GM19035 (cell line): ENCODE measurements around the gene RTN4RL1.
"Not testable (repeated sequence)": the region's sequence is repeated elsewhere in the genome, so short reads cannot be mapped to it uniquely, and the experiment has no call there.

Experiments
- ATAC-seq: cut with Tn5 transposase; IDR thresholded peaks from one replicate; pipeline ENCODE4 v1.9.1; 2021; ENCODE audit not compliant: unreplicated experiment

Gene RTN4RL1

GRCh38 chr17:2025622-2026309 is 632 bp upstream of the RTN4RL1 start:
- no peak for ATAC-seq

- no peak for ATAC-seq
These were observed 438 bp downstream of the RTN4RL1 start for GRCh38 chr17:2024572-2025219.

- ATAC-seq: no peak
These were observed 1.2 kb downstream of the RTN4RL1 start for GRCh38 chr17:2023692-2024571.

- no peak for ATAC-seq
These were observed 1.9 kb downstream of the RTN4RL1 start for GRCh38 chr17:2023256-2023655.

DNA sequence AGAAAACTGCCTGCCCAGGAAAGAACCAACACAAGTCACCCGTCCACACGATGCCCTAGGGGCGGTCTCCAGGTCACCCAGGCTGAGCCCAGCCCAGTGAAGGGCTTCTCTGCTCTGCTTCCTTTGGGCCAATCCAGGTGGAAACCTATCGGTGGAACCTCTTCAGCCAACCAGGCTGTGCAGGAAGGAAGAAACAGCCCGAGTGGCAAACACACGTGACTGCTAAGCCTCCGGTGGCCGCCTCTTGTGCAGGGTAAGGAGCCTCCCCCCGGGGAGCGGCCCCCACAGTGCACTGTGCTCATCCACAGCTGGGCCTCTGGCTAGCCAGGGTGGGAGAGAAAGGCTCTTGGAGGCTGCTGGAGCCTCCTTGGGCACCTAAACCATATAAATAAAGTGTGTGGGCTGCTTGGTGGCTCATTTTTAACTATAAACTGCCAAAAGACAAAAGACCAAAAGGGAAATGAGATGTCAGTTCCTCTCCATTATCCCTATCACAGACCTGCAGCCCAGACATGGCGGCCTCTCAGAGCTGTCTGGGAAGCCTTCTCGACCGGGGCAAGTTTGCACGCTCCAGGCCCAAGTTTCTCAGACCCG is 2.4 kb downstream of the RTN4RL1 start:
- ATAC-seq: no peak

DNA sequence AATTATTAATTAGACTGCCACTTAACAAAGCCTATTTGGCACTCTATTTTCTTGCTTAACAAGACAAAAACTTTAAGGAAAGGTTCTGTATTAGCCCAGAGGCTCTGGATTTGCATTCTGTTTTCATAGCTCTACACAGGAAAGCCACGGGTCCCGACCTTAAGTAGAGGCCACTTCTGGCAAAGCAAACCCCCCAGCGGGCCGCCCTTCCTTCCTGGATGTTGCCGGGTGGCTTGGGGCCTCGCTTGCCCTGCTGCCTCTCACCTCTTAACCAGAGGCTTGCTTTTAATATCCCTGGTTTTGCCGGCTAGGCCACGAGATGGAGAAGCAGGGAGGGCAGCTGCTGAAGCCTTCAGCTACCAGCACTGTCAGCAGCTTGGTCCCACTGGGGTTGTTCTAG is 4.4 kb downstream of the RTN4RL1 start:
- ATAC-seq: no peak

- no peak for ATAC-seq
These were observed 5.4 kb downstream of the RTN4RL1 start for GRCh38 chr17:2019723-2020122.

DNA sequence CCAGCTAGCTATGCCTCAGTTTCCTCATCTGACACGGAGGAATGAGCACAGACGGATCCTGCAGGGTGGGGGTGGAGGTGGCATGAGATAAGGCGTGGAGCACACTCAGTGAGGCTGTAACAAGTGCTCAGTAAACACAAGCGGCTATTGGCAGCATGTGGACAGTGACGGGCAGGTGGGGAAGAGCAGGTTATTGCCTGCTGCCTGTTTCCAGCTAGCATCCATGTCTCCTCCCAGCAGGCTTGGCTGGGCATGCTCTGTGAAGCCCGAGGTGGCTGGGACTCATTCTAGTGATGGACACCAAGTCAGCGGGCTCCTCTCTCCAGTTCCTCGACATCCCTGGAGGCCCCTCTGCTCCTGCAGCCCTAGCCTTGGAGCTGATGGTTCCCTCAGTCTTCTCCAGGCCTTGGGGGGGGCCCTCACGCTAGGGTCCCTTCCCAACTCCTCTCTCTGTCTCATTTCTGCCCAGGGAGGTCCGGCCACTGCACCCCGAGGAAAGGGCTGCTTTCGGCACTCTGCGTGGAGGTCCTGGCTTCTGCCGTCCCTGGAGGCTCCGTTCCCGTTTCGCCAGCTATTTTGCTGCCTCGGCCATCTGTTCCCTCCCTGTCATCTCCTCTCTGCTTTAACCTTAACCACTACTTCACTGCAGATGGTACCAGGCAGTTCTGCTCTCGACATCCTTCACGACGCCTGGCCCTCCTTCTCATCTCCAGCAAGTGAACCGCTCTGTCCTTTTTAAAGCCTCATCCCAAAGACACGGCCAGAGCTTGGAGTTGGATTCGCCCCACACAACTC is 6.2 kb downstream of the RTN4RL1 start:
- no peak for ATAC-seq

- no peak for ATAC-seq
These were observed 7.7 kb downstream of the RTN4RL1 start for GRCh38 chr17:2017274-2017941.

GRCh38 chr17:2016494-2016893 is 8.6 kb downstream of the RTN4RL1 start:
- ATAC-seq: no peak

GRCh38 chr17:2015314-2015713 is 9.8 kb downstream of the RTN4RL1 start:
- ATAC-seq: no peak

DNA sequence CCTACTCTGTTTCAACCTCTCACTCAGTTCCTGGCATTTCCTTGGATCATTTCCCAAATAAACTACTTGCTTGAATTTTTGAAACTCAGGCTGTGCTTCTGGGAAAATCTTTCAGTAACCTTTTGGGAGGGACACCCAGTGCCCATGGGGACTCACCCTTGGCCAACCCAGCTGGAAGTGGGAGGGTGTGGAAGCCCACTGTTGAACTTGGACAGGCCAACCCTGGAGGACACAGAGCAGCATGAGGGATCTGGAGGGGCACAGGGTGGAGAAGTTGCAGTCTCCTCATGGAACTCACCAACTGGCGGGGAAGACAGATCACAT is 11.2 kb downstream of the RTN4RL1 start:
- no peak for ATAC-seq

GRCh38 chr17:2013220-2013993 is 11.7 kb downstream of the RTN4RL1 start:
- ATAC-seq: not testable (repeated sequence)

DNA sequence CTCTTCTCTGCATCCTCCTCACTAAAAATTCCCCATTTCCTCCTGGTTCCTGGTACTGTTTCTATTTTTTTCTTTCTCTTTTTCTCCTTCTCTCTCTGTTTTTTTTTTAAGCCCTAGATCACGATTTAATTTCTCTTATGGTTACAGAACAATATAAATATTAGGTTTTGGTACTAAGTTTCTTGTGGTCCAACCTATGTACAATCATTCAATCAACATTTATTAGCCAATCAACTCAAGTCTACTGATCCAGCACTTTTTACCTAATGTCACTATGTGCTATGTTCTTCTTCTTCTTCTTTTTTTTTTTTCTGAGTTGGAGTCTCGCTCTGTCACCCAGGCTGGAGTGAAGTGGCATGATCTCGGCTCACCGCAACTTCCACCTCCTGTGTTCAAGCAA is 12.6 kb downstream of the RTN4RL1 start:
- ATAC-seq: no peak

GRCh38 chr17:2011411-2012371 is 13.4 kb downstream of the RTN4RL1 start:
- no peak for ATAC-seq

DNA sequence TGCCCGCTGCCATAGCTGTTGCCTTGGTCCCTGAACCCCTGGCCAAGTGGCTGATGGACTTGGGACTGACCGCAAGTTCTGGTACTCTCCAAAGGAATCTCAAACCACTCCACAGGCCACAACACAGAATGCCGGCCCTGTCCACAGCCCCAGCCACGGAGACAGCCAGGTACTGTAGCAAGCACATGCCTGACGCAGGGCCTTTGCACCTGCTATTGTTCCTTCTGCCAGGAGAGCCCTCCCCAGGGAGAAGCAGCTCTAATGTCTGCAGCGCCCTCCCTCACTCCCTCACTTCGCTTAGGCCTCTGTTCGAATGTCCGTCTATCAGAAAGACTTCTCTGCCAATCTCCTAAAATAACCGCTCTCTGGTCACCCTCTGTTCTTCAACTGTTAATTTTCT is 15.4 kb downstream of the RTN4RL1 start:
- no peak for ATAC-seq

DNA sequence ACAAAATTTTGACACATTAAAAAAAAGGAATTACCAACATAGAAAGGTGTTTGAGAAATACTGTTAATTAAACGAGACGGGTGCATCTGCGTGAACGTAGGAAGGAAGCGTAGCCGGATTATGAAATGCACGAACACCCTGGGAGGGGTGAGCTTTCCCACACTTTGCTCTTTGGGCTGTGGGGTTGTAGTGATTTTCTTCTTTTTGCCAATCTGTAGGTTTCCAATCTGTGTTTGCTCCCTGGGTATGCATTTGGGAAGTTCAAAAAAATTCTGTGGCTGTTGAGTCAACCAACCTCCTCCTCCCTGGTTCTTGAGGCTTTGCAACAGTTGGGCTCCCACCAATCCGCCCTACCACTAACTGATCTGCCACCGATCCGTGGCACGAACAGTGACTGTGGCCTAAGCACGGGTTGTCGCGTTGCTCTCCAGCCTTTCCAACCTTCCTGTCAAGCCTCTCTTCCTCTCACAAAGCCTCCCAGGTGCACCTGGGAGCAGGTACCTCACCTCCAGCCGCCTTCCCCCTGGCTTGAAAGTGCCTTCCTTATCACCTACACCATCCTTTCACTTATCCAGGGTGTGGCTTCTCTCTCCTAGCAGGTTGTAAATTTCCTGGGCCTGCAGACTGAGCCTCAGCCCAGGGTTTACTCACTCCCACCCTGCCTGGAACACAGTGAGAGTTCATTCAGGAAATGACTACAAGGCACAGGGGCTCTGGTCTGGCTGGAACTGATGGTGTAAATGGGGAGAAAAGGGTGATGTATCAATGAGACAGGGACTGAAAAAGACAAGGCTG is 16.6 kb downstream of the RTN4RL1 start:
- no peak for ATAC-seq
